Measurements from ENCODE around the gene NAV3.

DNA sequence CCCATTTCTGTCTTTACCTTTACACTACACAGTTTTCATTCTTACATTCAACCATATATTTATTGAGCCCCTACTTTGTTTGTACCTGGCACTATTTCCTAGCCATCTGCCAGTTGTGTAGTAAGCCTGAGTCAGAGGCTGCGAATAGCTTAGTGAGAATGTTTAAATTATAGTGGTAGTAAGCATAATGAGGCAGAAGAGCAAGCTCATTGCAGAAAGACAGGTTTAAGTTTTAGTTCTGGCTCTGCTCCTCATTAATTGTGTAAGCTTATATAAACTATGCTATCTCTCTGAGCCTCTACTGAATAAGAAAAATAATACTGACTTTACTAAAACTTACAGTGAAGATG lies 123.5 kb downstream of the NAV3 start:
- TF ChIP-seq, protein P1, sequence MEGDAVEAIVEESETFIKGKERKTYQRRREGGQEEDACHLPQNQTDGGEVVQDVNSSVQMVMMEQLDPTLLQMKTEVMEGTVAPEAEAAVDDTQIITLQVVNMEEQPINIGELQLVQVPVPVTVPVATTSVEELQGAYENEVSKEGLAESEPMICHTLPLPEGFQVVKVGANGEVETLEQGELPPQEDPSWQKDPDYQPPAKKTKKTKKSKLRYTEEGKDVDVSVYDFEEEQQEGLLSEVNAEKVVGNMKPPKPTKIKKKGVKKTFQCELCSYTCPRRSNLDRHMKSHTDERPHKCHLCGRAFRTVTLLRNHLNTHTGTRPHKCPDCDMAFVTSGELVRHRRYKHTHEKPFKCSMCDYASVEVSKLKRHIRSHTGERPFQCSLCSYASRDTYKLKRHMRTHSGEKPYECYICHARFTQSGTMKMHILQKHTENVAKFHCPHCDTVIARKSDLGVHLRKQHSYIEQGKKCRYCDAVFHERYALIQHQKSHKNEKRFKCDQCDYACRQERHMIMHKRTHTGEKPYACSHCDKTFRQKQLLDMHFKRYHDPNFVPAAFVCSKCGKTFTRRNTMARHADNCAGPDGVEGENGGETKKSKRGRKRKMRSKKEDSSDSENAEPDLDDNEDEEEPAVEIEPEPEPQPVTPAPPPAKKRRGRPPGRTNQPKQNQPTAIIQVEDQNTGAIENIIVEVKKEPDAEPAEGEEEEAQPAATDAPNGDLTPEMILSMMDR (conservative IDR thresholded peaks at IDR 0.05; ENCODE audit: low read depth, low read length): no peak
- no peak for TF ChIP-seq EZH2 (IDR thresholded peaks at IDR 0.05; ENCODE audit: borderline replicate concordance, low read depth, low read length, poor library complexity, severe bottlenecking)

All from A673 (cell line).